Measurements from ENCODE around the gene PPP6R2. TPM values are rescaled to one million over a fixed set of nuclear protein-coding genes. Genes with fewer than 3 reads are reported as not detected.
"Not testable (repeated sequence)": the region's sequence is repeated elsewhere in the genome, so short reads cannot be mapped to it uniquely, and the experiment has no call there.

PPP6R2 gene
- total and polyA plus RNA-seq, 8 donors = 24.4 to 243 (median 62.3) TPM

- Histone ChIP-seq H3K27ac (peak overlapping the region in 1 of 5 donors; percentile 8), H3K36me3 (peaks cover 25 to 69% (median 62%) of the 10 kb centered on the region in 4 donors), H3K9me3 (no peaks in the 10 kb centered on the region), H3K27me3 (no peaks in the 10 kb centered on the region), H3K4me1 (peaks cover 17 to 47% (median 34%) of the 10 kb centered on the region in 4 donors), H3K4me3 (no peak overlapping the region)
- peak in 1 of 2 donors; percentile 53 for DNase-seq
- WGBS, 5 donors = 27 to 49% (median 43%) methylated on average over 6 of the region's 6 CpGs
- no peak for TF ChIP-seq EP300 (IDR thresholded peaks at IDR 0.05)
- no peak for TF ChIP-seq POLR2AphosphoS5 (IDR thresholded peaks at IDR 0.05)
- TF ChIP-seq CTCF (IDR thresholded peaks at IDR 0.05) = no peak
- no peak for TF ChIP-seq POLR2A (IDR thresholded peaks at IDR 0.05)
- intact Hi-C loops (cut with DNase I; ENCODE audit: low total_unique reads) = no loop called here
Measured at GRCh38 chr22:50396751-50397370, 53.7 kb downstream of the PPP6R2 start.

- peaks cover 25 to 69% (median 59%) of the 10 kb centered on the region in 4 donors for H3K36me3 ChIP-seq
- WGBS, 5 donors = 47 to 76% (median 63%) methylated on average over 3 to 4 of the region's 4 CpGs
- intact Hi-C loops (cut with DNase I; ENCODE audit: low total_unique reads); H3K27me3 ChIP-seq; H3K9me3 ChIP-seq; DNase-seq; H3K4me3 ChIP-seq: not testable (repeated sequence)
- H3K27ac ChIP-seq = peak overlapping the region in 1 of 5 donors; percentile 8
- H3K4me1 ChIP-seq = peaks cover 17 to 48% (median 34%) of the 10 kb centered on the region in 4 donors
Measured at GRCh38 chr22:50397371-50398060, 54.4 kb downstream of the PPP6R2 start.

DNA sequence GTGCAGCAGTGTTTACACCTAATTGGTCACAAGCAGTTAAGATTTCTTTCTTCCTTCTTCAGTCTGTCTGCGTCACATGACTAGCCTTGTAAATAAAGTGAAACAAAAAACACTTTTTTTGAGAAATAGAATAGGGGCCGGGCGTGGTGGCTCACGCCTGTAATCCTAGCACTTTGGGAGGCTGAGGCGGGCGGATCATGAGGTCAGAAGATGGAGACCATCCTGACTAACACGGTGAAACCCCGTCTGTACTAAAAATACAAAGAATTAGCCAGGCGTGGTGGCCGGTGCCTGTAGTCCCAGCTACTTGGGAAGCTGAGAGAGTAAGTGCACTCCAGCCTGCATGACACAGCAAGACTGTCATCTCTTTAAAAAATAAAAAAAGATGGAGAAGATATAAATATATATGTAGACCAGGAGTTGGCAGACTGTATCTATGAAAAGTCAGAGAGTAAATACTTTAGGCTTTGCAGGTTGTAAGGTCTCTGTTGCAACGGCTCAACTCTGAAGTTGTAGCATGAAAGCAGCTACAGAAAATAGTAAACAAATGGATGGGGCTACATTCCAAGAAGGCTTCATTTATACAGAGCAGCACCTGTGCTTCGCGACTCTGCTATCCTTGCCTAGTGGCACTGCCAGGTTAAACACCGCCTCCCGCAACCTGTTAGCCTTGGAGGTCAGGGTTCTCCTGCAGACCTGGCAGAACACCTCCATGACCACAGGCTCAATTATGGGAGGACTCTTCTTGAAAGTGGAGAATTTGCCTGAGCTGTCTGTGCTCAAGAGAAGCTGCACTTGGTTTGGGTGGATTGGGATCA is 55.9 kb downstream of the PPP6R2 start:
- Histone ChIP-seq H3K9me3 (no peaks in the 10 kb centered on the region), H3K4me3 (no peak overlapping the region), H3K27ac (peak overlapping the region; percentile 14 to 78 (median 52)), H3K27me3 (no peaks in the 10 kb centered on the region), H3K4me1 (peaks cover 29 to 63% (median 44%) of the 10 kb centered on the region in 4 donors), H3K36me3 (peaks cover 15 to 62% (median 50%) of the 10 kb centered on the region in 4 donors)
- intact Hi-C loops (cut with DNase I; ENCODE audit: low total_unique reads) = no loop called here
- TF ChIP-seq POLR2A (IDR thresholded peaks at IDR 0.05) (no peak), EP300 (IDR thresholded peaks at IDR 0.05) (no peak), POLR2AphosphoS5 (IDR thresholded peaks at IDR 0.05) (no peak), CTCF (IDR thresholded peaks at IDR 0.05) (no peak)
- DNase-seq = peak in 1 of 2 donors; percentile 63
- 44 to 62% (median 48%) methylated on average over 15 of the region's 15 CpGs for WGBS, 5 donors

- peak overlapping the region; percentile 13 to 78 (median 52) for H3K27ac ChIP-seq
- H3K36me3 ChIP-seq = peaks cover 11 to 54% (median 42%) of the 10 kb centered on the region in 4 donors
- intact Hi-C loops (cut with DNase I; ENCODE audit: low total_unique reads) = no loop called here
- peaks cover 31 to 66% (median 48%) of the 10 kb centered on the region in 4 donors for H3K4me1 ChIP-seq
- peak; percentile 42 to 52 for DNase-seq
- no peak for TF ChIP-seq POLR2AphosphoS5 (IDR thresholded peaks at IDR 0.05)
- peak in 2 of 7 experiments; percentile 15 to 36 for TF ChIP-seq CTCF (IDR thresholded peaks at IDR 0.05)
- H3K27me3 ChIP-seq = no peaks in the 10 kb centered on the region
- H3K4me3 ChIP-seq = no peak overlapping the region
- WGBS, 5 donors = 57 to 83% (median 73%) methylated on average over 7 to 8 of the region's 8 CpGs
- no peaks in the 10 kb centered on the region for H3K9me3 ChIP-seq
Measured at GRCh38 chr22:50399751-50400331, 56.7 kb downstream of the PPP6R2 start.
